ENCODE results near the gene NFASC. TPM values are rescaled to one million over a fixed set of nuclear protein-coding genes. Genes with fewer than 3 reads are reported as not detected.

The NFASC gene
- total and polyA plus RNA-seq, 9 of the 15 experiments (the other 6 are each of a cell fraction or from before 2014, with no cell fraction given) = 0.03 to 0.16 (median 0.06) TPM; not detected in 6

DNA sequence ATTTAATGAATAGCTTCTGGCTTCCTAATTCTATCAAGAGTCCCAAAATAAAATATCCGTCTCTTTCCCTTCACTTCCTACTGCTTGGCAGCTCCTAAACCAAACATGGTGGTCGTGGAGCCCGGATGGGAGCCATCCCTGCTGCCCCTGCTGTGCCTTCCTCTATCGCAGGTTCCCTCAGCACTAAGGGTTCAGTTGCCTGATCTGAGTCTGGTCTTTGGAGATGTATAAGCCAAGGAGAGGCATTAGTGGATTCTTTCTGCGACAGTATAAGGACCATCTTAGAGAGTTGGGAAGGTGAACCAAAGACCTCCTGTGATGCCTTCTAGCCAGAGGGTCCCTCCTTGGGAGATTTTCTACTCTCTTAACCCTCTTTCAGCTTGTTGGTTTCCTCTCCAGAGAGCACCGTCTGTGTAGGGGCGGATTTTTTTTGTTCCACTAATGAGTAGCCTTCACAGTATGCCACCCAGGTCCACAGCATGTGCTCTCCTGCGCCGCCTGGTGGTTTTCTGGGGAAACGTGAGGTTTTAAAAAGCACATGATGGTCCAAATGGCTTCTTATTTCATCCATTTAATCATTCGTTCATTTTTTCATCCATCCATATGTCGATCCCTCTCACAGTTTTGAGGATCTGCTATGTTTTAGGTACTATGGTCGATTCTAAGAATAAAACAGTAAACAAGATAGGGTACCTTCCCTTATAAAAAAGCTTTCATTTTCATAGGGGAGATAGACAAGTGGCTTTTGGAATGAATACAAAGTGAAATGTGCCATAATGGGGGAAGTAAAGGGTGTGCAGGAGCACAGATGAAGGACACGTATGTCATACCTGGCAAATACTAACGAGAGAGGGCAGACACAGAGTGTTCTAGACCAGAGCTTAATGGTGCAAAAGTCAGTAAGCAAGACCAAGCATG lies 71.0 kb downstream of the NFASC start (continued):
- TF ChIP-seq TFAP4 (CRISPR knock-in tag; IDR thresholded peaks at IDR 0.05; ENCODE audit: borderline replicate concordance) (no peak), CCNT2 (IDR thresholded peaks at IDR 0.05; ENCODE audit: borderline replicate concordance, extremely low read depth, insufficient read length, low read depth, low read length) (no peak), ZBTB7A (IDR thresholded peaks at IDR 0.05; ENCODE audit: borderline replicate concordance, control insufficient read depth, low read depth, low read length) (no peak), ADNP (tag; IDR thresholded peaks at IDR 0.05) (no peak), SRSF9 (IDR thresholded peaks at IDR 0.05; ENCODE audit: borderline replicate concordance, low read depth, low read length) (no peak), KDM4B (IDR thresholded peaks at IDR 0.05; ENCODE audit: borderline replicate concordance in 2 of 2, low read depth in 1 of 2) (no peak), NONO (IDR thresholded peaks at IDR 0.05; ENCODE audit: low read depth in 2 of 2, low read length in 1 of 2) (no peak), MLX (CRISPR knock-in tag; conservative IDR thresholded peaks at IDR 0.05) (no peak), MYBL2 (IDR thresholded peaks at IDR 0.05; ENCODE audit: low read depth) (no peak), MYBL2 (CRISPR knock-in tag; IDR thresholded peaks at IDR 0.05; ENCODE audit: borderline replicate concordance) (no peak)
- TF ChIP-seq, protein P1, sequence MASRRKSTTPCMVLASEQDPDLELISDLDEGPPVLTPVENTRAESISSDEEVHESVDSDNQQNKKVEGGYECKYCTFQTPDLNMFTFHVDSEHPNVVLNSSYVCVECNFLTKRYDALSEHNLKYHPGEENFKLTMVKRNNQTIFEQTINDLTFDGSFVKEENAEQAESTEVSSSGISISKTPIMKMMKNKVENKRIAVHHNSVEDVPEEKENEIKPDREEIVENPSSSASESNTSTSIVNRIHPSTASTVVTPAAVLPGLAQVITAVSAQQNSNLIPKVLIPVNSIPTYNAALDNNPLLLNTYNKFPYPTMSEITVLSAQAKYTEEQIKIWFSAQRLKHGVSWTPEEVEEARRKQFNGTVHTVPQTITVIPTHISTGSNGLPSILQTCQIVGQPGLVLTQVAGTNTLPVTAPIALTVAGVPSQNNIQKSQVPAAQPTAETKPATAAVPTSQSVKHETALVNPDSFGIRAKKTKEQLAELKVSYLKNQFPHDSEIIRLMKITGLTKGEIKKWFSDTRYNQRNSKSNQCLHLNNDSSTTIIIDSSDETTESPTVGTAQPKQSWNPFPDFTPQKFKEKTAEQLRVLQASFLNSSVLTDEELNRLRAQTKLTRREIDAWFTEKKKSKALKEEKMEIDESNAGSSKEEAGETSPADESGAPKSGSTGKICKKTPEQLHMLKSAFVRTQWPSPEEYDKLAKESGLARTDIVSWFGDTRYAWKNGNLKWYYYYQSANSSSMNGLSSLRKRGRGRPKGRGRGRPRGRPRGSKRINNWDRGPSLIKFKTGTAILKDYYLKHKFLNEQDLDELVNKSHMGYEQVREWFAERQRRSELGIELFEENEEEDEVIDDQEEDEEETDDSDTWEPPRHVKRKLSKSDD (conservative IDR thresholded peaks at IDR 0.05; ENCODE audit: low read length) = no peak
- TF ChIP-seq, protein P2, sequence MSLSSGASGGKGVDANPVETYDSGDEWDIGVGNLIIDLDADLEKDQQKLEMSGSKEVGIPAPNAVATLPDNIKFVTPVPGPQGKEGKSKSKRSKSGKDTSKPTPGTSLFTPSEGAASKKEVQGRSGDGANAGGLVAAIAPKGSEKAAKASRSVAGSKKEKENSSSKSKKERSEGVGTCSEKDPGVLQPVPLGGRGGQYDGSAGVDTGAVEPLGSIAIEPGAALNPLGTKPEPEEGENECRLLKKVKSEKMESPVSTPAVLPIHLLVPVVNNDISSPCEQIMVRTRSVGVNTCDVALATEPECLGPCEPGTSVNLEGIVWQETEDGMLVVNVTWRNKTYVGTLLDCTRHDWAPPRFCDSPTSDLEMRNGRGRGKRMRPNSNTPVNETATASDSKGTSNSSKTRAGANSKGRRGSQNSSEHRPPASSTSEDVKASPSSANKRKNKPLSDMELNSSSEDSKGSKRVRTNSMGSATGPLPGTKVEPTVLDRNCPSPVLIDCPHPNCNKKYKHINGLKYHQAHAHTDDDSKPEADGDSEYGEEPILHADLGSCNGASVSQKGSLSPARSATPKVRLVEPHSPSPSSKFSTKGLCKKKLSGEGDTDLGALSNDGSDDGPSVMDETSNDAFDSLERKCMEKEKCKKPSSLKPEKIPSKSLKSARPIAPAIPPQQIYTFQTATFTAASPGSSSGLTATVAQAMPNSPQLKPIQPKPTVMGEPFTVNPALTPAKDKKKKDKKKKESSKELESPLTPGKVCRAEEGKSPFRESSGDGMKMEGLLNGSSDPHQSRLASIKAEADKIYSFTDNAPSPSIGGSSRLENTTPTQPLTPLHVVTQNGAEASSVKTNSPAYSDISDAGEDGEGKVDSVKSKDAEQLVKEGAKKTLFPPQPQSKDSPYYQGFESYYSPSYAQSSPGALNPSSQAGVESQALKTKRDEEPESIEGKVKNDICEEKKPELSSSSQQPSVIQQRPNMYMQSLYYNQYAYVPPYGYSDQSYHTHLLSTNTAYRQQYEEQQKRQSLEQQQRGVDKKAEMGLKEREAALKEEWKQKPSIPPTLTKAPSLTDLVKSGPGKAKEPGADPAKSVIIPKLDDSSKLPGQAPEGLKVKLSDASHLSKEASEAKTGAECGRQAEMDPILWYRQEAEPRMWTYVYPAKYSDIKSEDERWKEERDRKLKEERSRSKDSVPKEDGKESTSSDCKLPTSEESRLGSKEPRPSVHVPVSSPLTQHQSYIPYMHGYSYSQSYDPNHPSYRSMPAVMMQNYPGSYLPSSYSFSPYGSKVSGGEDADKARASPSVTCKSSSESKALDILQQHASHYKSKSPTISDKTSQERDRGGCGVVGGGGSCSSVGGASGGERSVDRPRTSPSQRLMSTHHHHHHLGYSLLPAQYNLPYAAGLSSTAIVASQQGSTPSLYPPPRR (CRISPR knock-in tag; IDR thresholded peaks at IDR 0.05; ENCODE audit: borderline replicate concordance) = no peak
- TF ChIP-seq, protein P3, sequence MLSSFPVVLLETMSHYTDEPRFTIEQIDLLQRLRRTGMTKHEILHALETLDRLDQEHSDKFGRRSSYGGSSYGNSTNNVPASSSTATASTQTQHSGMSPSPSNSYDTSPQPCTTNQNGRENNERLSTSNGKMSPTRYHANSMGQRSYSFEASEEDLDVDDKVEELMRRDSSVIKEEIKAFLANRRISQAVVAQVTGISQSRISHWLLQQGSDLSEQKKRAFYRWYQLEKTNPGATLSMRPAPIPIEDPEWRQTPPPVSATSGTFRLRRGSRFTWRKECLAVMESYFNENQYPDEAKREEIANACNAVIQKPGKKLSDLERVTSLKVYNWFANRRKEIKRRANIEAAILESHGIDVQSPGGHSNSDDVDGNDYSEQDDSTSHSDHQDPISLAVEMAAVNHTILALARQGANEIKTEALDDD (IDR thresholded peaks at IDR 0.05) = no peak

Measured in K562 (cell line).